ENCODE measurements around the gene PEX7.

DNA sequence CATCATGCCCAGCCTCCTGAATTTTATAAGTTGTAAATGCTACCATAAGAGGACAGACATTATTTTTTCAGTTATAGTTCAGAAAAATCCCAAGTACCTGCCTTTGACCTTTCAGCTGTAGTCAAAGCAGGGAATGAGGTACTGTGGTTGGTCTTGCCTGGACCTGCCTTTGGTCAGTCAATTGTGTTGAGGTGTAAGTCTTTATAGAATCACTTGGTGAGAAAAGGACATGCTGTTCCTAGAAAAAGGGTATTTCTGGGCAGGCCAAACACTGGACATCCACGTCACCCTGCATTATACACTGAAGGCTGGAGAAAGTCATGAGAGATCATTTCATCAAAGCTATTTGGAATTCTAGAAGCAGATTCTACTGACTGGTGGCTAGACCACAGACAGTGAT lies 40.3 kb downstream of the PEX7 start:
- TF ChIP-seq, protein P1, sequence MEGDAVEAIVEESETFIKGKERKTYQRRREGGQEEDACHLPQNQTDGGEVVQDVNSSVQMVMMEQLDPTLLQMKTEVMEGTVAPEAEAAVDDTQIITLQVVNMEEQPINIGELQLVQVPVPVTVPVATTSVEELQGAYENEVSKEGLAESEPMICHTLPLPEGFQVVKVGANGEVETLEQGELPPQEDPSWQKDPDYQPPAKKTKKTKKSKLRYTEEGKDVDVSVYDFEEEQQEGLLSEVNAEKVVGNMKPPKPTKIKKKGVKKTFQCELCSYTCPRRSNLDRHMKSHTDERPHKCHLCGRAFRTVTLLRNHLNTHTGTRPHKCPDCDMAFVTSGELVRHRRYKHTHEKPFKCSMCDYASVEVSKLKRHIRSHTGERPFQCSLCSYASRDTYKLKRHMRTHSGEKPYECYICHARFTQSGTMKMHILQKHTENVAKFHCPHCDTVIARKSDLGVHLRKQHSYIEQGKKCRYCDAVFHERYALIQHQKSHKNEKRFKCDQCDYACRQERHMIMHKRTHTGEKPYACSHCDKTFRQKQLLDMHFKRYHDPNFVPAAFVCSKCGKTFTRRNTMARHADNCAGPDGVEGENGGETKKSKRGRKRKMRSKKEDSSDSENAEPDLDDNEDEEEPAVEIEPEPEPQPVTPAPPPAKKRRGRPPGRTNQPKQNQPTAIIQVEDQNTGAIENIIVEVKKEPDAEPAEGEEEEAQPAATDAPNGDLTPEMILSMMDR (IDR thresholded peaks at IDR 0.05 in 2 of 3, conservative IDR thresholded peaks at IDR 0.05 in 1 of 3; ENCODE audit: borderline replicate concordance in 1 of 3, insufficient read depth in 1 of 3, low read depth in 2 of 3, low read length in 2 of 3), result no peak
- TF ChIP-seq SP1 (IDR thresholded peaks at IDR 0.05; ENCODE audit: low read depth) (no peak), JUND (IDR thresholded peaks at IDR 0.05) (no peak), SRF (IDR thresholded peaks at IDR 0.05; ENCODE audit: low read depth) (no peak), SIN3A (IDR thresholded peaks at IDR 0.05; ENCODE audit: low read depth) (no peak), RAD21 (IDR thresholded peaks at IDR 0.05; ENCODE audit: low read depth) (no peak), POLR2AphosphoS5 (IDR thresholded peaks at IDR 0.05; ENCODE audit: low read depth, low read length) (no peak), EZH2 (IDR thresholded peaks at IDR 0.05) (no peak), POLR2A (IDR thresholded peaks at IDR 0.05; ENCODE audit: borderline replicate concordance, extremely low read depth, insufficient read depth, insufficient read length) (no peak), TCF7L2 (IDR thresholded peaks at IDR 0.05; ENCODE audit: borderline replicate concordance, extremely low read depth, insufficient read depth, insufficient read length) (no peak)
- TF ChIP-seq, protein P2, sequence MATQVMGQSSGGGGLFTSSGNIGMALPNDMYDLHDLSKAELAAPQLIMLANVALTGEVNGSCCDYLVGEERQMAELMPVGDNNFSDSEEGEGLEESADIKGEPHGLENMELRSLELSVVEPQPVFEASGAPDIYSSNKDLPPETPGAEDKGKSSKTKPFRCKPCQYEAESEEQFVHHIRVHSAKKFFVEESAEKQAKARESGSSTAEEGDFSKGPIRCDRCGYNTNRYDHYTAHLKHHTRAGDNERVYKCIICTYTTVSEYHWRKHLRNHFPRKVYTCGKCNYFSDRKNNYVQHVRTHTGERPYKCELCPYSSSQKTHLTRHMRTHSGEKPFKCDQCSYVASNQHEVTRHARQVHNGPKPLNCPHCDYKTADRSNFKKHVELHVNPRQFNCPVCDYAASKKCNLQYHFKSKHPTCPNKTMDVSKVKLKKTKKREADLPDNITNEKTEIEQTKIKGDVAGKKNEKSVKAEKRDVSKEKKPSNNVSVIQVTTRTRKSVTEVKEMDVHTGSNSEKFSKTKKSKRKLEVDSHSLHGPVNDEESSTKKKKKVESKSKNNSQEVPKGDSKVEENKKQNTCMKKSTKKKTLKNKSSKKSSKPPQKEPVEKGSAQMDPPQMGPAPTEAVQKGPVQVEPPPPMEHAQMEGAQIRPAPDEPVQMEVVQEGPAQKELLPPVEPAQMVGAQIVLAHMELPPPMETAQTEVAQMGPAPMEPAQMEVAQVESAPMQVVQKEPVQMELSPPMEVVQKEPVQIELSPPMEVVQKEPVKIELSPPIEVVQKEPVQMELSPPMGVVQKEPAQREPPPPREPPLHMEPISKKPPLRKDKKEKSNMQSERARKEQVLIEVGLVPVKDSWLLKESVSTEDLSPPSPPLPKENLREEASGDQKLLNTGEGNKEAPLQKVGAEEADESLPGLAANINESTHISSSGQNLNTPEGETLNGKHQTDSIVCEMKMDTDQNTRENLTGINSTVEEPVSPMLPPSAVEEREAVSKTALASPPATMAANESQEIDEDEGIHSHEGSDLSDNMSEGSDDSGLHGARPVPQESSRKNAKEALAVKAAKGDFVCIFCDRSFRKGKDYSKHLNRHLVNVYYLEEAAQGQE (IDR thresholded peaks at IDR 0.05; ENCODE audit: low read depth), result no peak
- TF ChIP-seq, protein P3, sequence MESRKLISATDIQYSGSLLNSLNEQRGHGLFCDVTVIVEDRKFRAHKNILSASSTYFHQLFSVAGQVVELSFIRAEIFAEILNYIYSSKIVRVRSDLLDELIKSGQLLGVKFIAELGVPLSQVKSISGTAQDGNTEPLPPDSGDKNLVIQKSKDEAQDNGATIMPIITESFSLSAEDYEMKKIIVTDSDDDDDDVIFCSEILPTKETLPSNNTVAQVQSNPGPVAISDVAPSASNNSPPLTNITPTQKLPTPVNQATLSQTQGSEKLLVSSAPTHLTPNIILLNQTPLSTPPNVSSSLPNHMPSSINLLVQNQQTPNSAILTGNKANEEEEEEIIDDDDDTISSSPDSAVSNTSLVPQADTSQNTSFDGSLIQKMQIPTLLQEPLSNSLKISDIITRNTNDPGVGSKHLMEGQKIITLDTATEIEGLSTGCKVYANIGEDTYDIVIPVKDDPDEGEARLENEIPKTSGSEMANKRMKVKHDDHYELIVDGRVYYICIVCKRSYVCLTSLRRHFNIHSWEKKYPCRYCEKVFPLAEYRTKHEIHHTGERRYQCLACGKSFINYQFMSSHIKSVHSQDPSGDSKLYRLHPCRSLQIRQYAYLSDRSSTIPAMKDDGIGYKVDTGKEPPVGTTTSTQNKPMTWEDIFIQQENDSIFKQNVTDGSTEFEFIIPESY (IDR thresholded peaks at IDR 0.05; ENCODE audit: extremely low read depth, insufficient replicate concordance, low read length), result no peak
- TF ChIP-seq, protein P4, sequence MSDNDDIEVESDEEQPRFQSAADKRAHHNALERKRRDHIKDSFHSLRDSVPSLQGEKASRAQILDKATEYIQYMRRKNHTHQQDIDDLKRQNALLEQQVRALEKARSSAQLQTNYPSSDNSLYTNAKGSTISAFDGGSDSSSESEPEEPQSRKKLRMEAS (IDR thresholded peaks at IDR 0.05), result no peak

Measured in HCT116 (cell line).